GM12878 (cell line): ENCODE measurements around the gene MCTP2. TPM values are rescaled to one million over a fixed set of nuclear protein-coding genes. Genes with fewer than 3 reads are reported as not detected.

Source experiments
- ATAC-seq: fragments of 200-7000 bp; cut with Tn5 transposase; 3 replicates; pipeline ENCODE4 v1.9.1; 2020; ENCODE audit warnings: mild to moderate bottlenecking, moderate library complexity
- BruUV-seq: library from RNA; stranded (reverse); fragments of 400-500 nt; replicated peaks from 2 replicates; lab custom pipeline; 2021; lab: Mats Ljungman, UMichigan
- CTCF ChIA-PET: fragments of 300-600 bp; sonication (Branson Sonifier 250); formaldehyde crosslinking; extraction: SDS; loops from one replicate; lab custom pipeline; 2021; ENCODE audit warnings: inconsistent platforms; lab: Yijun Ruan, JAX
- POLR2A ChIA-PET: fragments of 350-600 bp; formaldehyde crosslinking; extraction: SDS; loops from one replicate; lab custom pipeline; 2021; ENCODE audit warnings: inconsistent platforms; lab: Charles Lee
- RAD21 ChIA-PET: fragments of 300-600 bp; sonication (Branson Sonifier 250); formaldehyde crosslinking; loops from one replicate; lab custom pipeline; 2023; ENCODE audit warnings: antibody characterized with exemption; ENCODE audit not compliant: unreplicated experiment; lab: Charles Lee
- SMC1A ChIA-PET: fragments of 300-600 bp; sonication (Branson Sonifier 250); formaldehyde crosslinking; loops from one replicate; lab custom pipeline; 2023; ENCODE audit not compliant: unreplicated experiment, uncharacterized antibody; lab: Charles Lee
- DNase-seq: peaks from one replicate; pipeline ENCODE4 v3.0.0-alpha.2; 2011; ENCODE audit warnings: low read depth, low spot score
- FAIRE-seq: peaks from 3 replicates; lab custom pipeline; 2011; peaks lifted over from hg19 to GRCh38; lab: Jason Lieb, UNC
- H2AFZ ChIP-seq: 2 replicates; pipeline ENCODE4 v1.6.0; 2011; ENCODE audit warnings: low read depth, low read length, control low read depth; ENCODE audit not compliant: control insufficient read depth
- H3K27ac ChIP-seq: 2 replicates; pipeline ENCODE4 v1.5.1; 2011; ENCODE audit warnings: control low read depth; ENCODE audit not compliant: control insufficient read depth, insufficient read depth
- H3K27me3 ChIP-seq, 2 experiments: replicated peaks in 1 of 2; 2 replicates each; pipeline versions ENCODE4 v1.6.0 to v1.6.1; 2011; ENCODE audit warnings: low read length in 1 of 2; ENCODE audit not compliant: control insufficient read depth in 2 of 2, insufficient read depth in 2 of 2
- H3K36me3 ChIP-seq, 2 experiments: 2 replicates each; pipeline ENCODE4 v1.5.1; 2011; ENCODE audit warnings: low read length in 1 of 2; ENCODE audit not compliant: control insufficient read depth in 2 of 2, insufficient read depth in 2 of 2
- H3K4me1 ChIP-seq: 2 replicates; pipeline ENCODE4 v1.6.1; 2011; ENCODE audit warnings: mild to moderate bottlenecking, low read length, moderate library complexity, mixed read lengths; ENCODE audit not compliant: control insufficient read depth, insufficient read depth
- H3K4me2 ChIP-seq: 2 replicates; pipeline ENCODE4 v1.6.0; 2011; ENCODE audit warnings: control low read depth; ENCODE audit not compliant: control insufficient read depth, insufficient read depth
- H3K4me3 ChIP-seq: fragments of 200-600 bp; sonication (generic); 2 replicates; pipeline ENCODE4 v1.5.1; 2016
- H3K79me2 ChIP-seq: 2 replicates; pipeline ENCODE4 v1.6.0; 2011; ENCODE audit warnings: low read length; ENCODE audit not compliant: control insufficient read depth, insufficient read depth
- H3K9ac ChIP-seq: 2 replicates; pipeline ENCODE4 v1.8.0; 2011; ENCODE audit warnings: low read length, control low read depth, mixed read lengths; ENCODE audit not compliant: control insufficient read depth, insufficient read depth
- H3K9me3 ChIP-seq: replicated peaks from 3 replicates; pipeline ENCODE4 v1.5.1; 2011; ENCODE audit warnings: mild to moderate bottlenecking, low read length; ENCODE audit not compliant: control insufficient read depth, insufficient read depth
- H4K20me1 ChIP-seq: 2 replicates; pipeline ENCODE4 v1.6.0; 2011; ENCODE audit not compliant: control insufficient read depth, insufficient read depth
- LARP7 ChIP-seq: fragments of 450-650 bp; IDR thresholded peaks from 2 replicates; pipeline ENCODE4 v1.6.1; 2017; ENCODE audit warnings: mild to moderate bottlenecking
- MEF2A ChIP-seq: IDR thresholded peaks from 2 replicates; pipeline ENCODE4 v1.6.1; 2011; ENCODE audit warnings: low read depth, mild to moderate bottlenecking, low read length, moderate library complexity; ENCODE audit not compliant: insufficient read depth
- TARDBP ChIP-seq: IDR thresholded peaks from 2 replicates; pipeline ENCODE4 v1.6.1; 2016; ENCODE audit warnings: borderline replicate concordance
- TBL1XR1 ChIP-seq: IDR thresholded peaks from 2 replicates; pipeline ENCODE4 v1.6.1; 2012; ENCODE audit warnings: low read depth, low read length, improper control_type of control experiment
- WGBS: methylation state at CpG from one replicate; pipeline ENCODE4 v1.1.6; 2016; ENCODE audit warnings: low lambda C conversion rate; ENCODE audit not compliant: insufficient replicate concordance, insufficient coverage; ENCODE audit errors: missing lambda C conversion rate; 5-methylcytosine and 5-hydroxymethylcytosine counted together
- in situ Hi-C: fragments of 300-500 bp; cut with MboI; formaldehyde crosslinking; loops from 9 replicates; pipeline ENCODE4 v1.14.3; 2018; ENCODE audit warnings: mixed read lengths
- intact Hi-C: fragments of 100-400 bp; cut with micrococcal nuclease; formaldehyde crosslinking; loops from one replicate; pipeline ENCODE4 v1.14.2; 2022; ENCODE audit not compliant: unreplicated experiment
- polyA plus RNA-seq, 11 experiments: library from polyadenylated mRNA; depleted of rRNA in 4 of 11; unstranded in 6 of 11; stranded (reverse) in 5 of 11; fragments of >200 nt; fragmentation: Nextera tagmentation in 4 of 11; fragmentation: Illumina TruSeq in 1 of 11; extraction: Ambion mirVana in 4 of 11; extraction: Trizol in 1 of 11; gene quantifications; 1 replicate in 1 of 11; 2 replicates in 10 of 11; pipeline versions ENCODE4 v1.2.1 to v1.2.3, GENCODE V29; 2011 to 2016; ENCODE audit warnings: inconsistent platforms in 2 of 11, missing spikeins in 2 of 11, low read depth in 1 of 11
- total RNA-seq, 4 experiments: library from RNA; depleted of rRNA in 3 of 4; stranded (reverse); fragments of >200 nt in 3 of 4; fragmentation: Illumina TruSeq in 1 of 4; extraction: Trizol in 1 of 4; gene quantifications; 2 replicates each; pipeline versions ENCODE4 v1.2.1 to v1.2.3, GENCODE V29; 2013 to 2021
- TF ChIP-seq, protein P1 (sequence below): IDR thresholded peaks from 2 replicates; pipeline ENCODE4 v1.6.1; 2011; ENCODE audit warnings: mild to moderate bottlenecking, low read depth, low read length, moderate library complexity; ENCODE audit not compliant: insufficient replicate concordance
- TF ChIP-seq, protein P2 (sequence below): fragments of 450-650 bp; IDR thresholded peaks from 2 replicates; pipeline ENCODE4 v1.6.1; 2017; ENCODE audit warnings: borderline replicate concordance

Gene MCTP2
- total and polyA plus RNA-seq, 10 of the 15 experiments (the other 5 are each of a cell fraction or from before 2014, with no cell fraction given), result 0.24 to 48.5 (median 0.88) TPM

DNA sequence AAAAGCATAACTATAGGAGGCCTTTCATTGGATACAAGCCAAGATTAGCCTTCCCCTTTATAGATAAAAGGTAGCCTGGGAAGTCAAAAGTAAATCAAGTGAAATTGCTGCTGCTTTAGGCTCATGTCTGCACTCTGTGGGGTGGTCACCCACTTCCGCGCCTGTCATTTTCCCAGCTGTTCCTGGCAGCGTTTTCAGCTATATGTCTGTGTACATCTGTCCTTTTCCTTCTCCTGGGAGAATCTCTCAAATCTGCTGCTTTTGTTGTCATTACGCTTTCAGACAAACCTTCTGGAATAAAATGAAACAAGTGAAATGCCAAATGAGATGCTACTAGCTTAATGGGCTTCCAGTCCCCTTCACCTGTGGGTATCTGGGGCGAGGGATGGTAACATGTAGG lies 211.8 kb downstream of the MCTP2 start:
- CTCF ChIA-PET, result no interaction called here
- TF ChIP-seq TARDBP (no peak), LARP7 (no peak), TBL1XR1 (no peak), MEF2A (no peak)
- TF ChIP-seq, protein P1, sequence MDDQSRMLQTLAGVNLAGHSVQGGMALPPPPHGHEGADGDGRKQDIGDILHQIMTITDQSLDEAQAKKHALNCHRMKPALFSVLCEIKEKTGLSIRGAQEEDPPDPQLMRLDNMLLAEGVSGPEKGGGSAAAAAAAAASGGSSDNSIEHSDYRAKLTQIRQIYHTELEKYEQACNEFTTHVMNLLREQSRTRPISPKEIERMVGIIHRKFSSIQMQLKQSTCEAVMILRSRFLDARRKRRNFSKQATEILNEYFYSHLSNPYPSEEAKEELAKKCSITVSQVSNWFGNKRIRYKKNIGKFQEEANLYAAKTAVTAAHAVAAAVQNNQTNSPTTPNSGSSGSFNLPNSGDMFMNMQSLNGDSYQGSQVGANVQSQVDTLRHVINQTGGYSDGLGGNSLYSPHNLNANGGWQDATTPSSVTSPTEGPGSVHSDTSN, result no peak
- TF ChIP-seq, protein P2, sequence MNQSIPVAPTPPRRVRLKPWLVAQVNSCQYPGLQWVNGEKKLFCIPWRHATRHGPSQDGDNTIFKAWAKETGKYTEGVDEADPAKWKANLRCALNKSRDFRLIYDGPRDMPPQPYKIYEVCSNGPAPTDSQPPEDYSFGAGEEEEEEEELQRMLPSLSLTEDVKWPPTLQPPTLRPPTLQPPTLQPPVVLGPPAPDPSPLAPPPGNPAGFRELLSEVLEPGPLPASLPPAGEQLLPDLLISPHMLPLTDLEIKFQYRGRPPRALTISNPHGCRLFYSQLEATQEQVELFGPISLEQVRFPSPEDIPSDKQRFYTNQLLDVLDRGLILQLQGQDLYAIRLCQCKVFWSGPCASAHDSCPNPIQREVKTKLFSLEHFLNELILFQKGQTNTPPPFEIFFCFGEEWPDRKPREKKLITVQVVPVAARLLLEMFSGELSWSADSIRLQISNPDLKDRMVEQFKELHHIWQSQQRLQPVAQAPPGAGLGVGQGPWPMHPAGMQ, result no peak
- H3K27ac ChIP-seq, result no peak overlapping the region
- H3K9me3 ChIP-seq, result no peaks in the 10 kb centered on the region
- in situ Hi-C loops (no loop called here), intact Hi-C loops (no loop called here)
- BruUV-seq, result no TSS peak
- WGBS, result 43% methylated on average over 5 of the region's 5 CpGs
- no peak overlapping the region for H2AFZ ChIP-seq
- ATAC-seq (no peak), DNase-seq (no peak), FAIRE-seq (no peak)
- no peaks in the 10 kb centered on the region for H3K27me3 ChIP-seq
- no peak overlapping the region for H3K9ac ChIP-seq
- SMC1A ChIA-PET, result no interaction called here
- POLR2A ChIA-PET, result interaction anchor here (0.6 kb wide), 1 partner anchor 77 kb away, joined by 3 read pairs; no protein-coding TSS in a partner anchor
- no peaks in the 10 kb centered on the region for H4K20me1 ChIP-seq
- RAD21 ChIA-PET, result interaction anchor here (0.6 kb wide), 1 partner anchor 109 kb away, joined by 3 read pairs; no protein-coding TSS in a partner anchor
- no peak overlapping the region for H3K4me2 ChIP-seq
- H3K79me2 ChIP-seq, result no peaks in the 10 kb centered on the region
- H3K4me3 ChIP-seq, result no peak overlapping the region
- H3K36me3 ChIP-seq, result no peaks in the 10 kb centered on the region
- no peaks in the 10 kb centered on the region for H3K4me1 ChIP-seq
